ENCODE measurements around the gene NBAS.
"Not testable (repeated sequence)": the region's sequence is repeated elsewhere in the genome, so short reads cannot be mapped to it uniquely, and the experiment has no call there.

Gene NBAS

GRCh38 chr2:15557887-15558311, 3.2 kb downstream of the NBAS start:
- no peak for DNase-seq

- DNase-seq, result no peak
Observed at GRCh38 chr2:15556311-15556930, 4.7 kb downstream of the NBAS start.

- no peak for DNase-seq
Observed at GRCh38 chr2:15555760-15556193, 5.4 kb downstream of the NBAS start.

- DNase-seq, result no peak
Observed at GRCh38 chr2:15554525-15555218, 6.5 kb downstream of the NBAS start.

GRCh38 chr2:15553951-15554350, 7.2 kb downstream of the NBAS start:
- no peak for DNase-seq

- no peak for DNase-seq
Observed at GRCh38 chr2:15553519-15553918, 7.6 kb downstream of the NBAS start.

GRCh38 chr2:15548974-15549373, 12.2 kb downstream of the NBAS start:
- DNase-seq, result no peak

- DNase-seq, result no peak
Observed at GRCh38 chr2:15547115-15547876, 13.8 kb downstream of the NBAS start.

- no peak for DNase-seq
Observed at GRCh38 chr2:15546297-15547098, 14.6 kb downstream of the NBAS start.

- DNase-seq, result no peak
Observed at GRCh38 chr2:15544227-15544626, 16.9 kb downstream of the NBAS start.

GRCh38 chr2:15543541-15543940, 17.6 kb downstream of the NBAS start:
- DNase-seq, result no peak

- DNase-seq, result no peak
Observed at GRCh38 chr2:15543053-15543452, 18.1 kb downstream of the NBAS start.

- DNase-seq, result not testable (repeated sequence)
Observed at GRCh38 chr2:15542269-15542668, 18.9 kb downstream of the NBAS start.

- DNase-seq, result not testable (repeated sequence)
Observed at GRCh38 chr2:15540523-15540922, 20.6 kb downstream of the NBAS start.

- DNase-seq, result no peak
Observed at GRCh38 chr2:15539999-15540398, 21.1 kb downstream of the NBAS start.

GRCh38 chr2:15538792-15539191, 22.3 kb downstream of the NBAS start:
- DNase-seq, result no peak

- no peak for DNase-seq
Observed at GRCh38 chr2:15533860-15534480, 27.2 kb downstream of the NBAS start.

GRCh38 chr2:15532996-15533395, 28.1 kb downstream of the NBAS start:
- no peak for DNase-seq

- no peak for DNase-seq
Observed at GRCh38 chr2:15531095-15531854, 29.9 kb downstream of the NBAS start.

- no peak for DNase-seq
Observed at GRCh38 chr2:15527074-15527739, 33.9 kb downstream of the NBAS start.

GRCh38 chr2:15521641-15522181, 39.4 kb downstream of the NBAS start:
- no peak for DNase-seq

Measured in NCI-H2107 (cell line).